GM19395 (cell line): ENCODE data around the gene ZBTB7C.

Experiments used
- ATAC-seq: cut with Tn5 transposase; IDR thresholded peaks from one replicate; pipeline ENCODE4 v1.9.1; 2021; ENCODE audit warnings: mild to moderate bottlenecking, moderate library complexity; ENCODE audit not compliant: unreplicated experiment

The ZBTB7C gene

DNA sequence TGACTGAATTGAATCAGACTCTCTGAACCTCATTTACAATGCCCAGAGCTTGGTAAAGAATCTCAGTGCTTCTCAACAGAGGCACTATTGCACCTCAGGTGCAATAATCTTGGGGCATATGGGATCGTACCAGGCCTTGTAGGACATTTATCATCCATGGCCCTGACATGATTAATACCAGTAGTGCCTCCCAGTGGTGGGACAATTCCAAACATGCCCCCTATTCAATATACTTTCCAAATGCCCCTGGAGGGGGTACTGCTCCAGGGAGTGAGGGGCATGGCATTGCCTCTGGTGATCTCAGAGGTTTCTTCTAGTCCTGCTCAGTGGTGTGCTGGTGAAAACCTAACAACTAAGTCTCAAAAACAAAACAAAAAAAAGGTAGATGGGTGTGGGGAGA is 303.9 kb downstream of the ZBTB7C start:
- ATAC-seq, result no peak

- ATAC-seq, result no peak
Observed at GRCh38 chr18:48104705-48105104, 304.5 kb downstream of the ZBTB7C start.

- no peak for ATAC-seq
Observed at GRCh38 chr18:48100651-48101165, 308.5 kb downstream of the ZBTB7C start.

DNA sequence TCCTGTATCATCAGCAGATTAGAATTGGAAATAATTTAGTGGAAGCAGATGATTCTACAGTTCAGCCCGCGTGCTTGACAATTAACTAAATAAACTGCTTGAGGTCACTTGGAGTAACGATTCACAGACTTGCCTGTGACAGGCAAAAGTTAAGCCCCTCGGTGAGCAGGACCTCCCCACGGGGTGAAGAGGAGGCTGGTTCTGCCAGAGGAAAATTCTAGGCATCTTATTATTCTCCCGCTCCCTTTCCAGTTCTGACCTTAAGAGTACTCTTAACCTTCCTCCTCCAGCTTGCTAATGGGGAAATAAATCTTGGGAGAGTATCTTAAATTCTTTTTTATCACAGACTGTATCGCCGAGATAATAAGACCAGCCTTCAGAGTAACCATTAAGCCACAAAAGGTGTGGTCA is 309.0 kb downstream of the ZBTB7C start:
- no peak for ATAC-seq

DNA sequence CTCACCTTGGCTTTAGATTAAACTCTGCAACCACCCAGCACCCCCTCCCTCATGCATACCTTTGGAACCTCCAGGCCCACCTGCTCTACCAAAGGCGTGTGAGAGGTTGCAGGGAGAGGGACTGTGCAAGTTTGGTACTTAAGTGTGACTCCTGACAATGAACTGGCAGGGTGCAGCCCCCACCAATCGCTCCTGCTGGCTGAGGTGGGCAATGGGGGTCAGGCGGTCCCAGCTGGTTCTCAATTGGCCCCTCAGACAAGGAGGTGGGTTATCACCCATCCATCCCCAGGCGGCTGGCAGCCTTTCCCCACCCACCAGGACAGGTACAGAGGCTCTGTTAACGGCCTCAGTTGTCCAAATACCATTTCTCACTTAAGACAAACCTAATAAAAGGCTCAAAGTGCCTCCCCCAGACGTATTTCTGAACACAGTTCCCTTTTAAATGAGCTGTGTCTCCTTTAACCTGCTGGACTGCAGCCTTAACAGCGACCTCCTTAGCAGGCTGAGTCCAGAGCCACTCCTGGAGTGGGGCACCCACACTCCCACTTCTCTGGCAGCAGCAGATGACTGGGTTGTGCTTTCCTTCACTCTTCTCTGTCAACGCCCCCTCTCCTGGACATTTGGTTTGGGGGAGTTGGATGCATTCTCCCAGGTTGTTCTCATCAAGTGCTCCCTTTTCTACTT is 309.6 kb downstream of the ZBTB7C start:
- no peak for ATAC-seq

DNA sequence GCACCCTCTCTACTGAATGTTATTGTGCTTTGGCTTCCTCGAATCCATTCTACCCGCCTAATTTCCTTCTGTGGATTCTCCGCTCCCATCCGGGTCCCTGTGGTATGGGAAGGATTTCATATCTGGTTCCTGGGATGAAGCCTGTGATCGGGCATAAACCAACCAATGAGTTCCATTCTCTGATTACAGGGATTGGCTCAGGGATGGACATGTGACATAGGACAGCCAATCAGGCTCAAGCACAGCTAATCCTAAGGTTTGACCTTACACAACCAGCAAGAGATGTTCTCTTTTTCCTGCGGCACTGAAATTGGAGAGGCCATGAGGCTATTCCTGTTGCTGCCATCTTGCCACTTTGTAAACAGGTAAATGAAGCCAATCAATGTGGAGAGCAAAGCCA is 310.6 kb downstream of the ZBTB7C start:
- no peak for ATAC-seq

- no peak for ATAC-seq
Observed at GRCh38 chr18:48098007-48098406, 311.2 kb downstream of the ZBTB7C start.

GRCh38 chr18:48095726-48096125 is 313.5 kb downstream of the ZBTB7C start:
- no peak for ATAC-seq

DNA sequence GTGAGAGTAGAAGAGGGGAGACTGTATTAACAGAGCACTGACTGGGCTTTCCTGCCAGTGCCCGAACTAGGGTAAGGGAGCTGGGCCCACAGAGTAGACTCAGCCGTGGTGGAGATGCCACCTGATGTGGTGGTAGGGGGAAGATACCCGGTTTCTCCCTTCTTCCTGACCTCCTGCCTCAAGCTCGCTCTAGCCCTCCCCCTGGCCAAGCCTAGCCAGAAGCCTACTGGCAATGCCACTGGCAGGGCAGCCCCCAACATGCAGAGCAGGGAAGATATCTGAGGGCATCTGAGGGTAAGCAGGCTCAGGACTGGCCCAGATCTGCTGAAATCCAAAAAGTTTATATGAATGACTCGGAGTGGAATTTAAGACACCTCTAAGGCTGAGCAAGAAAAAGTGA is 316.1 kb downstream of the ZBTB7C start:
- no peak for ATAC-seq

- ATAC-seq, result no peak
Observed at GRCh38 chr18:48091869-48092497, 317.2 kb downstream of the ZBTB7C start.

- no peak for ATAC-seq
Observed at GRCh38 chr18:48090702-48091101, 318.5 kb downstream of the ZBTB7C start.

DNA sequence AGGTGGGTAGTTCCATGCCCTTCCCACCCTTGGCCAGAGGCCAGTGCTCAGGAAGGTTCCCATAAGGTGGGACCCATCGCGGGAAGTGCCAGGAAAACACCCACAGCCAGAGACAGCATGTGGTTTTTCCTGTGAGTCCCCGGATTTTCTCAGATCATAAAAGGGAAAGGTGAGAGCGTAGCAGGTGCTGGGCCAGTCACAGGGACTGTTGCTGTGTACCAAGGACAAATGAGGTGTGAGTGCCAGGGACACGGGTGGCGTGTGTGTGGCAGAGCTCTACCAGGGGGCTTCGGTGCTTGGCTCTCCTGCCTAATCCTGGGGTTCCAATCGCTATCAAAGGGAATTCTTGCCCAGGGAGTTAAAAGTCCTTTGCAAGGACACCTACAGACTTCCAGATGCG is 319.2 kb downstream of the ZBTB7C start:
- ATAC-seq, result no peak

- ATAC-seq, result no peak
Observed at GRCh38 chr18:48085781-48086487, 323.2 kb downstream of the ZBTB7C start.

DNA sequence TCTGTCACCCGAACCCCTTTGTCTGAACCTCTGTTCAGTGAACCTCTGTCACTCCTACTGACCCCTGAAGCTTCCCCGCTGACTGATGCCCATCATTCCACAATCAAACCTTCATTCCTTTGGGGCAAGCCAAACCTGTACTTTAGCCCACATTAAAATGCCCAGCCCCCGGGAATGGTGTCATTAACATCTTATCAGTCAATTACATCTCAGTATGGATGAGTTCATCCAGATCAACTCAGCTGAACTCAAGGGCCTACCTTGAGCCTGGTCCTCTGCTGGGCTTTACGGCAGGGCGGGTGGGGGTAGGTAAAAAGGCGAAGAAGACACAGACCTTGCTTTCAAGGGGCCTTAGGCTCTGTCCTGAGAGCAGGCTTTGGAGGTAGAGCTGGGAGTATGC is 324.3 kb downstream of the ZBTB7C start:
- ATAC-seq, result no peak

DNA sequence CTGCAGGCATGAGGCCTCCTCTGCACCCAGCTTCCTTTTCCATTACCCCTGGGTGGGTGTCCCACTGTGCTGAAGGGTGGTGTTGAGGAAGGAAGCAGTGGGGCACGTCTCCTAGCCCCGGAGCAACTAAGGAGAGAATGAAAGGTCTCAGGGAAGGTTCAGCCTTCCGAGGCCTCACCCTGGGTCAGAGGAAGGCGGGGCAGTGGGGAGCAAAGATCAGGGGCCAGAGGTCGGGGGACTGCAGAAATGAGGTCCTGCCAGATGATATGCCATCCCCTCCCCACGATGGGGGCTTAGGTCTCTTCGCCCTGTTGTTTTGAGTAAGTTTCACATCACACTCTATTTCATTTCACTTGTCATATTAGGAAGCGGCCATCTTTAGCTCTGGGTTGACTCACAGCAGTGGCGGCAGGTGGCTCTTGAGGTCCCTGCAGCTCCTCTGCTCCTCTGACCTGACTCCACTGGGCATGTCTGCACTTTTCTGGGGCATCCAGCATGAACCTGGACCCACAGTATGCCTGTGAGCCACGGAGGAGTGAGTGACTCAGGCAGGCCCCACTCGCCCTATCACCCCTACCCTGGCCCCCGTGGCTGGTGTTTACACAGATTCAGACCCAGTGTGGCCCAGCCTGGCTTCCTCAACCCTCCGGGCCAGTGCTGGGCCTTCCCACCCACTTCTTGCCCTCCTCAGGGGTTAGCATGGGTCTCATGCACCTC is 325.0 kb downstream of the ZBTB7C start:
- no peak for ATAC-seq

DNA sequence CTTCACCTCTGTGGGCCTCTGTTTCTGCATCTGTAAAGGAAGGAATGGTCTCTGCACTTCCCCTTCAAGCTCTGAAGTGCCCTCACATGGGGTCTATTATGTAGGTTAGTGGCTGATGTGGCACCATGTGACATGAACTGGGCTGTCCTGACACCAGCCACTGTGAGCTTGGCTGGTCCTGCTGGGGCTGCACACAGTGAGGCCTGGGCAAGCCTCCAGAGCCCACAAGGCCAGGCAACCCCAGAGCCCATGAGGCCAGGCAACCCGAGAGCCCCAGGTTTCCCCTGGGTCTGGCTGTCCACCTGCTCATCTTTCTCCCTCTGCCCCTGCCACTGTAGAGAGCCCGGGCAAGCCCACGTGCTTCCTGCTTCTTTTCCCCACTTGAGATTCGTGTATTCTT is 328.6 kb downstream of the ZBTB7C start:
- ATAC-seq, result no peak

DNA sequence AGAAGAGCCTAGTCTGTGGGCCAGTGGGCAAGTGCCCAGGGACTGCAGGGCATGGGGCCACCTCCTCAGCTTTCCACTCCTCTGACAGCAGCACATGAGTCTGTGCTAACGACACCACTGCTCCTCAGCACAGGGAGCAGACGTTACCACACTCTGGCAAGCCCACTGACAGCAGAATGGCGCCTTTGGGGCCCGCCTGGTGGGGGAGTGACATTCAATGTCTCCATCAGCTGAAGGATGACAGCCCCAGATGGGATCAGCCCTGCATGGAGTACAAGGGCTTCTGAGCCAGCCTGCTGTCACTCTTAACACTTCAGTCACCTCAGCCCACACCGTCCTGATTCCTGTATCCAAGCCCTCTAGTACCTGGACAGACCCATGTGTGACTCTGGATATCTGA is 329.3 kb downstream of the ZBTB7C start:
- no peak for ATAC-seq

DNA sequence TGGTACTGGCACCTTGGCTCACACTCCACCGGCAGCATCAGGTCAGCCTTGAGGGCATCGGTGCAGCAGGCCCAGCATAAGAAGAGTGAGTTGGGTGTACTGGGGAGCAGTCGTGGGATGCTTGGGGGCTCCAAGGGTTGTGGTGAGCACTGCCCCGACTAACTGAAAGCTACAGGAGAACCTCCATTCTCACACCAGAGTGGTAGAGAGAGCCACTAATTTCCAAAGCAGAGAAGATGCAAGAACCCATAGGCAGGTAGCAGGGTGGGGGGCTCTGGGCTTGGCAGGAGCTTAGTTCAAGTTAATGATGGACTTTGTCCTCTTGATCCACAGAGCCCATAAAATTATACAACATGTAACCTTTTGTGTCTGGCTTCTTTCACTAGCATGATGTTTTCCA is 330.7 kb downstream of the ZBTB7C start:
- ATAC-seq, result no peak

DNA sequence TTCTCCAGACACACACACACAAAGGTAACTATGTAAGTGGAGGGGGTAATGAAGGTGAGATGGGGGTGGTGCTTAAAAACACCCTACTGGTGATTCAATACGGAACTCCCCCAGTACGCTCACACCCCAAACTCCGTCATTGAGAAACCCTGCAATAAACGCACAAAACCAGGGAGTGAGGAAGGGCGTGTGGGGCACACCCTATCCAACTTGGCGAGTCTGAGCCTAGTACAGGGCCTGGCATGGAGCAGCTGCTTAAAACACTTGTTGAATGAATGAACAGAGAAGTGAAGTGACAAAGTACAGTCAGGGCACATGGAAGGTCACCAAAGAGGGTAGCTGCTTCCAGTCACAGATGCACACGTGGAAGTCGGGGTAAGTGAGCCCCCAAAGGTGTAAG is 331.9 kb downstream of the ZBTB7C start:
- no peak for ATAC-seq

- ATAC-seq, result no peak
Observed at GRCh38 chr18:48076461-48076860, 332.7 kb downstream of the ZBTB7C start.

DNA sequence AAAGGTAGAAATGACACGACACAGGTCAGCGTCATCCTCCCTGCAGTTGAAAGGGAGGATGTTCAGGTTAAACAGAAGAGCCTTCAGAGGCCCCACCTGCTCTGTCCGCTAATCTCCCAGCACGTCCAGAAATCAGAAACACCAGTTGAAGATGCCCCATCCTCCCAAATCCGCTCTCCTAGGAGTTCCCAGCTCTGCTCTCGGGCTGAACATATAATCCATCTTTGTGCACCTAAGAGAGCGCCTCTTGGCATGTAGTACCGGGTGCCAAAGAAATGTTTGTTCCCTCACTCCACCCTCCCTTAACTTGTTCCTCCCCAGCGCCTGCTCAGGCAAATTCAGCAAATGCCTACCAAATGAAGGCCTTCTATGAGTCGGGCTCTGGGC is 333.5 kb downstream of the ZBTB7C start:
- ATAC-seq, result no peak
